ENCODE measurements around the gene PPP1R3E. TPM values are rescaled to one million over a fixed set of nuclear protein-coding genes. Genes with fewer than 3 reads are reported as not detected.
"Not testable (repeated sequence)": the region's sequence is repeated elsewhere in the genome, so short reads cannot be mapped to it uniquely, and the experiment has no call there.

The PPP1R3E gene
- total RNA-seq, 5 donors from 2014 or later (not counting 1 experiment from before 2014, with no cell fraction given) = 40.8 to 72.6 (median 68.2) TPM

GRCh38 chr14:23281247-23281646 lies 21.4 kb downstream of the PPP1R3E start:
- Mint-ChIP-seq H3K27ac (no peak overlapping the region), H3K27me3 (no peaks in the 10 kb centered on the region), H3K4me3 (no peak overlapping the region), H3K9me3 (no peaks in the 10 kb centered on the region), H3K36me3 (peaks cover 3% of the 10 kb centered on the region), H3K4me1 (peaks cover 22 to 29% (median 22%) of the 10 kb centered on the region in 3 donors)
- no peaks in the 10 kb centered on the region for H3K27me3 ChIP-seq (replicated peaks in 1 of 2; ENCODE audit: control insufficient read depth in 2 of 2, extremely low read depth in 1 of 2, insufficient read depth in 2 of 2, low read length in 1 of 2)
- H3K9me3 ChIP-seq = no peaks in the 10 kb centered on the region
- CTCF ChIA-PET = interaction anchor here in 1 of 2 donors (1.2 kb wide), 1 partner anchor 41 kb away, joined by 4 read pairs; no protein-coding TSS in a partner anchor
- POLR2A ChIA-PET = no interaction called here
- no peak for ATAC-seq (replicated peaks in 1 of 4)
- peaks cover 6 to 7% of the 10 kb centered on the region in 2 donors for H3K36me3 ChIP-seq (ENCODE audit: control insufficient read depth in 2 of 2, extremely low read depth in 1 of 2, insufficient read depth in 1 of 2, low read length in 1 of 2)
- no peak overlapping the region for H3K4me3 ChIP-seq (ENCODE audit: control insufficient read depth in 1 of 2, extremely low read depth in 1 of 2, low read length in 1 of 2)
- 100% methylated on average over 1 of the region's 6 CpGs for WGBS (ENCODE audit: insufficient coverage)
- peaks cover 3 to 5% of the 10 kb centered on the region in 2 experiments for H3K4me1 ChIP-seq (ENCODE audit: control insufficient read depth in 1 of 2, extremely low read depth in 1 of 2, insufficient read depth in 2 of 2, low read length in 2 of 2)
- DNase-seq = no peak
- H3K27ac ChIP-seq (ENCODE audit: low read length) = no peak overlapping the region

DNA sequence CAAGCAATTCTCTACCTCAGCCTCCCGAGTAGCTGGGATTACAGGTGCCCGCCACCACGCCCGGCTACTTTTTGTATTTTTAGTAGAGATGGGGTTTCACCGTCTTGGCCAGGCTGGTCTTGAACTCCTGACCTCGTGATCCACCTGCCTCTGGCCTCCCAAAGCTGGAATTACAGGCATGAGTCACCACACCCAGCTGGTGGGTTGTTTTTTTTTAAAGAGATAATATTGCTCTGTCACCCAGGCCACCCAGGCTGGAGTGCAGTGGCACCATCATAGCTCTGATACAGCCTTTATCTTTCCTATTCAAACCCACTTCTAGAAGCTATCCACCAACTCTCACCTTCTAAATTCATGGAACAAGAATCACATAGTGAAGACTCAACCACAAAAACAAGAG lies 24.7 kb downstream of the PPP1R3E start:
- H3K9me3 ChIP-seq; ATAC-seq (replicated peaks in 1 of 4); POLR2A ChIA-PET; H3K27me3 ChIP-seq (replicated peaks in 1 of 2; ENCODE audit: control insufficient read depth in 2 of 2, extremely low read depth in 1 of 2, insufficient read depth in 2 of 2, low read length in 1 of 2); H3K27ac Mint-ChIP-seq; CTCF ChIA-PET; H3K27me3 Mint-ChIP-seq; H3K27ac ChIP-seq (ENCODE audit: low read length); H3K4me1 ChIP-seq (ENCODE audit: control insufficient read depth in 1 of 2, extremely low read depth in 1 of 2, insufficient read depth in 2 of 2, low read length in 2 of 2); H3K4me3 Mint-ChIP-seq; H3K4me1 Mint-ChIP-seq; H3K4me3 ChIP-seq (ENCODE audit: control insufficient read depth in 1 of 2, extremely low read depth in 1 of 2, low read length in 1 of 2); H3K9me3 Mint-ChIP-seq; DNase-seq: not testable (repeated sequence)
- peaks cover 10% of the 10 kb centered on the region in 2 donors for H3K36me3 ChIP-seq (ENCODE audit: control insufficient read depth in 2 of 2, extremely low read depth in 1 of 2, insufficient read depth in 1 of 2, low read length in 1 of 2)
- WGBS (ENCODE audit: insufficient coverage) = 100% methylated on average over 3 of the region's 6 CpGs
- H3K36me3 Mint-ChIP-seq = peaks cover 16% of the 10 kb centered on the region

- CTCF ChIA-PET = no interaction called here
- H3K4me3 Mint-ChIP-seq = no peak overlapping the region
- peaks cover 0 to 2% (median 1%) of the 10 kb centered on the region in 3 donors for H3K4me1 Mint-ChIP-seq
- Histone ChIP-seq H3K4me1 (ENCODE audit: control insufficient read depth in 1 of 2, extremely low read depth in 1 of 2, insufficient read depth in 2 of 2, low read length in 2 of 2) (no peaks in the 10 kb centered on the region), H3K27ac (ENCODE audit: low read length) (no peak overlapping the region), H3K27me3 (replicated peaks in 1 of 2; ENCODE audit: control insufficient read depth in 2 of 2, extremely low read depth in 1 of 2, insufficient read depth in 2 of 2, low read length in 1 of 2) (no peaks in the 10 kb centered on the region), H3K36me3 (ENCODE audit: control insufficient read depth in 2 of 2, extremely low read depth in 1 of 2, insufficient read depth in 1 of 2, low read length in 1 of 2) (peaks cover 10% of the 10 kb centered on the region in 2 donors), H3K9me3 (no peaks in the 10 kb centered on the region), H3K4me3 (ENCODE audit: control insufficient read depth in 1 of 2, extremely low read depth in 1 of 2, low read length in 1 of 2) (no peak overlapping the region)
- POLR2A ChIA-PET = no interaction called here
- no peaks in the 10 kb centered on the region for H3K9me3 Mint-ChIP-seq
- H3K27me3 Mint-ChIP-seq = no peaks in the 10 kb centered on the region
- peaks cover 16% of the 10 kb centered on the region for H3K36me3 Mint-ChIP-seq
- no peak for ATAC-seq (replicated peaks in 1 of 4)
- H3K27ac Mint-ChIP-seq = no peak overlapping the region
- 93% methylated on average over 2 of the region's 3 CpGs for WGBS (ENCODE audit: insufficient coverage)
- no peak for DNase-seq
Observed at GRCh38 chr14:23277189-23277588, 25.5 kb downstream of the PPP1R3E start.

- POLR2A ChIA-PET = interaction anchor here in 1 of 2 donors (0.5 kb wide), 1 partner anchor 202 kb away, joined by 3 read pairs; no protein-coding TSS in a partner anchor
Observed at GRCh38 chr14:23275412-23275811, 27.2 kb downstream of the PPP1R3E start.

DNA sequence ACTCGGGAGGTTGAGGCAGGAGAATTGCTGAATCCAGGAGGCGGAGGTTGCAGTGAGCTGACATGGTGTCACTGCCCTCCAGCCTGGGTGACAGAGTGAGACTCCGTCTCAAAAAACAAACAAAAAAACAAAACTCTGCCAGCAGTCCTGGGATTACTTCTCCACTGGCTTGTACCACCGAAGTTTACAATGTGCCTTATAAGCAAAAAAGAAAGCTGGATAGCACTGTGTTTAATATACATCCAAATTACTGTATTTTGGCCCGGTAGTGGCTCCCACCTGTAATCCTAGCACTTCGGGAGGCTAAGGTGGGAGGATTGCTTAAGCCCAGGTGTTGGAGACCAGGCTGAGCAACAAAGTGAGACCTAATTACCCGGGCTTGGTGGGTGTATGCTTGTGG lies 33.5 kb downstream of the PPP1R3E start:
- ATAC-seq (replicated peaks in 1 of 4) (no peak), DNase-seq (no peak)
- Histone ChIP-seq H3K27ac (ENCODE audit: low read length) (no peak overlapping the region), H3K9me3 (no peaks in the 10 kb centered on the region), H3K4me1 (ENCODE audit: control insufficient read depth in 1 of 2, extremely low read depth in 1 of 2, insufficient read depth in 2 of 2, low read length in 2 of 2) (no peaks in the 10 kb centered on the region), H3K4me3 (ENCODE audit: control insufficient read depth in 1 of 2, extremely low read depth in 1 of 2, low read length in 1 of 2) (no peak overlapping the region), H3K36me3 (ENCODE audit: control insufficient read depth in 2 of 2, extremely low read depth in 1 of 2, insufficient read depth in 1 of 2, low read length in 1 of 2) (no peaks in the 10 kb centered on the region), H3K27me3 (replicated peaks in 1 of 2; ENCODE audit: control insufficient read depth in 2 of 2, extremely low read depth in 1 of 2, insufficient read depth in 2 of 2, low read length in 1 of 2) (peaks cover 0 to 3% of the 10 kb centered on the region in 2 experiments)
- Mint-ChIP-seq H3K27me3 (peaks cover 3 to 15% of the 10 kb centered on the region in 2 donors), H3K9me3 (no peaks in the 10 kb centered on the region), H3K27ac (no peak overlapping the region), H3K4me3 (no peak overlapping the region), H3K4me1 (no peaks in the 10 kb centered on the region), H3K36me3 (no peaks in the 10 kb centered on the region)
- ChIA-PET POLR2A (interaction anchor here in 1 of 2 donors (0.5 kb wide), 1 partner anchor 51 kb away, joined by 4 read pairs; no protein-coding TSS in a partner anchor), CTCF (interaction anchor here in 1 of 2 donors (0.6 kb wide), 1 partner anchor 93 kb away, joined by 3 read pairs; no protein-coding TSS in a partner anchor)
- 96% methylated on average over 3 of the region's 7 CpGs for WGBS (ENCODE audit: insufficient coverage)

More at GRCh38 chr14:23275412-23275811, 27.2 kb downstream of the PPP1R3E start:
- Mint-ChIP-seq H3K27ac (no peak overlapping the region), H3K9me3 (no peaks in the 10 kb centered on the region), H3K4me3 (no peak overlapping the region), H3K27me3 (no peaks in the 10 kb centered on the region), H3K36me3 (peaks cover 16% of the 10 kb centered on the region), H3K4me1 (peaks cover 0 to 1% (median 0%) of the 10 kb centered on the region in 3 donors)
- CTCF ChIA-PET = no interaction called here
- Histone ChIP-seq H3K27me3 (replicated peaks in 1 of 2; ENCODE audit: control insufficient read depth in 2 of 2, extremely low read depth in 1 of 2, insufficient read depth in 2 of 2, low read length in 1 of 2) (no peaks in the 10 kb centered on the region), H3K36me3 (ENCODE audit: control insufficient read depth in 2 of 2, extremely low read depth in 1 of 2, insufficient read depth in 1 of 2, low read length in 1 of 2) (peaks cover 10% of the 10 kb centered on the region in 2 donors), H3K9me3 (no peaks in the 10 kb centered on the region), H3K27ac (ENCODE audit: low read length) (no peak overlapping the region), H3K4me1 (ENCODE audit: control insufficient read depth in 1 of 2, extremely low read depth in 1 of 2, insufficient read depth in 2 of 2, low read length in 2 of 2) (no peaks in the 10 kb centered on the region), H3K4me3 (ENCODE audit: control insufficient read depth in 1 of 2, extremely low read depth in 1 of 2, low read length in 1 of 2) (no peak overlapping the region)
- WGBS (ENCODE audit: insufficient coverage) = 94% methylated on average over 2 of the region's 2 CpGs
- ATAC-seq (replicated peaks in 1 of 4) = no peak
- DNase-seq = no peak

DNA sequence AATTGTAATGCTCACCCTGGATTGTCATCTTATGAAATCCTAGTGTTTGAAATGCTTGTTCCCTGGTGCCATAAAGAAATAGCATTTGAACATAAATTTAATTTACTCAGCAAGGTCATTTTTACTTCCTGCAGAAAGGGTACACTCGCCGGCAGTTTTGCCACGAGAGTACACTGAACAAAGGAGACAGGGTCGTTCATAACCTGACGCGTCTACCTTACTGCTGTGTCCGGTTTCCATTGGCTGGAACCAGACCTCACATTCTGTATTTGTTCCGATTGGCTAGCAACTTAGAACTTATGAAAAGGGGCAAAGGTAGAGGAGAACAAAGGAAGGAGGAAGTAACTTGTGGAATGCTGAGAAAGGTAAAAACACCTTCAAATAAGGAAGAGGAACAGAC lies 41.8 kb downstream of the PPP1R3E start:
- H3K4me3 Mint-ChIP-seq; H3K4me1 ChIP-seq (ENCODE audit: control insufficient read depth in 1 of 2, extremely low read depth in 1 of 2, insufficient read depth in 2 of 2, low read length in 2 of 2); H3K27ac Mint-ChIP-seq; H3K36me3 ChIP-seq (ENCODE audit: control insufficient read depth in 2 of 2, extremely low read depth in 1 of 2, insufficient read depth in 1 of 2, low read length in 1 of 2); H3K9me3 Mint-ChIP-seq; CTCF ChIA-PET; DNase-seq; POLR2A ChIA-PET; H3K9me3 ChIP-seq; H3K36me3 Mint-ChIP-seq; H3K4me1 Mint-ChIP-seq; H3K27ac ChIP-seq (ENCODE audit: low read length); ATAC-seq (replicated peaks in 1 of 4); H3K4me3 ChIP-seq (ENCODE audit: control insufficient read depth in 1 of 2, extremely low read depth in 1 of 2, low read length in 1 of 2): not testable (repeated sequence)
- 49% methylated on average over 4 of the region's 8 CpGs for WGBS (ENCODE audit: insufficient coverage)
- peaks cover 3 to 10% of the 10 kb centered on the region in 2 experiments for H3K27me3 ChIP-seq (replicated peaks in 1 of 2; ENCODE audit: control insufficient read depth in 2 of 2, extremely low read depth in 1 of 2, insufficient read depth in 2 of 2, low read length in 1 of 2)
- peaks cover 31 to 51% of the 10 kb centered on the region in 2 donors for H3K27me3 Mint-ChIP-seq

- no peak overlapping the region for H3K27ac Mint-ChIP-seq
- no peak overlapping the region for H3K4me3 Mint-ChIP-seq
- DNase-seq (no peak), ATAC-seq (replicated peaks in 1 of 4) (no peak)
- no peaks in the 10 kb centered on the region for H3K9me3 Mint-ChIP-seq
- Histone ChIP-seq H3K4me3 (ENCODE audit: control insufficient read depth in 1 of 2, extremely low read depth in 1 of 2, low read length in 1 of 2) (no peak overlapping the region), H3K4me1 (ENCODE audit: control insufficient read depth in 1 of 2, extremely low read depth in 1 of 2, insufficient read depth in 2 of 2, low read length in 2 of 2) (no peaks in the 10 kb centered on the region), H3K27me3 (replicated peaks in 1 of 2; ENCODE audit: control insufficient read depth in 2 of 2, extremely low read depth in 1 of 2, insufficient read depth in 2 of 2, low read length in 1 of 2) (peaks cover 3 to 10% of the 10 kb centered on the region in 2 experiments), H3K9me3 (no peaks in the 10 kb centered on the region), H3K27ac (ENCODE audit: low read length) (no peak overlapping the region), H3K36me3 (ENCODE audit: control insufficient read depth in 2 of 2, extremely low read depth in 1 of 2, insufficient read depth in 1 of 2, low read length in 1 of 2) (no peaks in the 10 kb centered on the region)
- no peaks in the 10 kb centered on the region for H3K36me3 Mint-ChIP-seq
- ChIA-PET CTCF (no interaction called here), POLR2A (interaction anchor here in 1 of 2 donors (0.7 kb wide), 1 partner anchor 84 kb away, joined by 3 read pairs; no protein-coding TSS in a partner anchor)
- peaks cover 34 to 41% of the 10 kb centered on the region in 2 donors for H3K27me3 Mint-ChIP-seq
- H3K4me1 Mint-ChIP-seq = no peaks in the 10 kb centered on the region
Observed at GRCh38 chr14:23259426-23259825, 43.2 kb downstream of the PPP1R3E start.
